NCI-H1417 (cell line): Measurements from ENCODE around the gene CDS2.
A peak's percentile ranks its signal among the peaks of the same experiment; 100 is the strongest.
"Not testable (repeated sequence)": the region's sequence is repeated elsewhere in the genome, so short reads cannot be mapped to it uniquely, and the experiment has no call there.

ENCODE experiments used
- DNase-seq, 3 experiments: peaks; one replicate each; lab custom pipeline; 2025; lab: John Stamatoyannopoulos, UW

The CDS2 gene

DNA sequence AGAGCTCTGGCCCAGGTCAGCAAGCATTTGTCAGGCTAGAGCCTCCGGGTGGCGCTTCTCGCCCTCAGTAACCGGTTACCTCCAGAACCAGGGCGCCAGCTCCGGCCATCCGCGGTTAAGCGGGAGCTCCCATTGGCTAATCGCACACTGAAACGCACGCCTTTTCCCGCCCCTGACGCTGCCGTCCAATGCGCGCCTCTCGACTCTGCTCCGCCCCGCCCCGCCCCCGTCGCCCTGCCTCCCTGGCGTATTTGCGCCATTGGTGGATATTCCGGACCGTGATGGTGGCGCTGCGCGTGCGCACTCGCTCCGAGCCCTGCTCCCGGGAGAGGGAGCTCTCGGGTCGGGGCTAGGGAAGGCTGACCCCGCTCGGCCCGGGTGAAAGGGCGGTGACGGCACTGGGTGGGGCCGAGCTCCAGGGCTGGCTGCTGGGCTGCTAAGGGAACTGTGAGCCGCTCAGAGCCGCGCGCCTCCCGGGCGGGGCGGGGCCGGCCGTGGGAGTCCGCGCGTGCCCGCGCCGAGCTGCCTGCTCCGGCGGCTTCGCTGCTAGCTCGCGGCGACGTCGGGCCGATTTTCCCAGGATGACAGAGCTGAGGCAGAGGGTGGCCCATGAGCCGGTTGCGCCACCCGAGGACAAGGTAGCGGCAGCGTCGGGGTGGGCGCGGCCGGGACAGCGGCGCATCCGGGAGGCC, at the start of gene CDS2:
CDS2 (plus strand) TSS at position 497 of the 692 bp plus-strand sequence; CDS start at position 582, 85 bp downstream.
- peak; percentile 99 to 100 (median 99) for DNase-seq

DNA sequence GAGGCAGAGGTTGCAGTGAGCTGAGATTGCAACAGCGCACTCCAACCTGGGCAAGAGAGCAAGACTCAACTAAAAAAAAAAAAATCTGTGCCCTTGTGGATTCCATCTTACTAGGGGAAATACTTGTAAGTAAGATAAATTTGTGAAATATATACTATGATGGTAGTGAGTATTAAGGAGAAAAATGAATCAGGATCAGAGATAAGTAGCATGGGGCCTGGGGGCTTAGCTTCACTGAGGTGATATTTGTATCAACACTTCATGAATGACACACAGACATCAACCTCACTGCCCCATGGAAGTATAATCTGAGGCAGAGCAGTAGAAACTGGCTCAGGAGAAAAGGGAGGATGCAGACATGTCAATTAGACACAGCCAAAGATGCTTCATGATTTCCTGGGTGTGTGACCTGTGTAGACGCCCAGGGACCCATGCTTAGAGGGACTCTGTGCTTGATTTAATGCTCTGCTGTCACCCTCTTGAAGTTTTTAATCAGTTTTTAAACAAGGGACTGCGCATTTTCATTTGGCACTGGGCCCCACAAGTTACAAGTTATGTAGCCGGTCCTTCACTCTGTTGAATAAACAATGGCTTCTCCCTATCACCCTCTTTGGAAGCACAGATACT, 48.9 kb upstream of the CDS2 start:
- DNase-seq: no peak

DNA sequence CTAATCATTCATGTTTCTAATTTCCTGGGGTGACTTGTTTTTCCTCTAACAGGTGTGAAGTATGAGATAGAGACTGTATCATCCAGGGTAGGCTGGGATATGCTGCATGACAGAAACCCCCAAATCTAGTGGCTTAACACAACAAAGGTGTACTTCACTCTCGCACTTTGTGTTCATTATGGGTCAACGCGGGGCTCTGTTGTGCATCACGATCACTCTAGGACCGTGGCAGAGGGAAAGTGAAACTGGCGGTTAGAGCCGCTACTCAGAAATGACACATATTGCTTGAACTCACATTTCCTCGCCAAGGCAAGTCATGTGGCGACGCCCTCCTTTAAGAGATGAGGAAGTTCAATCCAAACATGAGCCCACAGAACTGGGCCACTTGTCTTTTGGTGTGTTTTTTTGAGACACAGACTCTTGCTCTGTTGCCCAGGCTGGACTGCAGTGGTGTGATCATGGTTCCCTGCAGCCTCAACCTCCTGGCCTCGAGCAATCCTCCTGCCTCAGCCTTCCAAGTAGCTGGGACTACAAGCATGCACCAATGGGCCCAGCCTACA, 48.3 kb upstream of the CDS2 start:
- peak in 1 of 3 experiments; percentile 22 for DNase-seq

- no peak for DNase-seq
These were observed 46.4 kb upstream of the CDS2 start for GRCh38 chr20:5080384-5080877.

DNA sequence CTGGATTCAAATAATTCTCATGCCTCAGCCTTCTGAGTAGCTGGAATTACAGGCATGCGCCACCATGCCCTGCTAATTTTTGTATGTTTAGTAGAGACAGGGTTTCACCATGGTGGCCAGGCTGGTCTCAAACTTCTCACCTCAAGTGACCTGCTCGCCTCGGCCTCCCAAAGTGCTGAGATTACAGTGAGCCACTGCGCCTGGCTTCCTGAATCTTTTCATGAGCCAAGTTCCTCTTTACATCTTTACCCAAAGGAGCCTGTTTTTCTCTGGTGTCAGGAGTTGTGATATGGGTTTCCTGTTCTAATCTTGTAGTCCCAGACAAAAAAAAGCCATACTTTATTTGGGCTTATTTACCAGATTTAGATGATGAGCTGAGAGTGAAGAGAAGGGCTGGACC, 41.4 kb upstream of the CDS2 start:
- no peak for DNase-seq

DNA sequence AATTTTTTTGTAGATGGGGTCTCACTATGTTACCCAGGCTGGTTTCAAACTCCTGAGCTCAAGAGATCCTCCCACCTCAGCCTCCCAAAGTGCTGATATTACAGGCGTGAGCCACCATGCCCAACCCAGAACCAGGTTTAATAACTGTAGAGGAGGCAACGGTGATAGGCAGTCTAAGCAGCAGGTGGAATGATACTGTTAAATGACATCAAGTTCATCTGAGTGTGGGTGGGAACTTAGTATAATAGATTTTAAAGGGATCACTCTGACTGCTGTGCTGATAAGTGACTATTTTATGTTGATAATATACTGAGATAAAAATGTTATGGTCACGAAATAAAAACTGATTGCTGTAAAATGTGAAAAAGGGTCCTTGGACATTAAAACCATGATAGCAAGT, 38.1 kb upstream of the CDS2 start:
- no peak for DNase-seq

DNA sequence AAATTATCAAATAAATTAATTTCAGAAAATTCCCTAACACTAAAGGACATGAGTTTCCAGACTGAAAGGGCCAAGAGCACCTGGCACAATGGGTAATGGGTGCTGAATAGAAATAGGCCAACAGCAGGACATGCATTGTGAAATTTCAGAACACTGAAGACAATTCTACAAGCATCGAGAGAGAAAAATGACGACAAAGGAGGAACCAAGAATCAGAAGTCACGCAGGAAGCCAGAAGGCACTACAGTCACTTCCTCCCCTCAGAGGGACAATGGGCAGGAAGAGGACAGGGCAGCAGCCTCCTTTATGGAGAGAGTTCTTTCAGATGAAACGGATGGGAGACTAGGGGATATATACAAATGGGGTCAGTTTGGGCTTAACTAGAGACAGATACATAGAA, 36.6 kb upstream of the CDS2 start:
- DNase-seq: no peak

GRCh38 chr20:5091902-5092301, 34.9 kb upstream of the CDS2 start:
- DNase-seq: no peak

GRCh38 chr20:5092765-5093339, 34.0 kb upstream of the CDS2 start:
- no peak for DNase-seq

DNA sequence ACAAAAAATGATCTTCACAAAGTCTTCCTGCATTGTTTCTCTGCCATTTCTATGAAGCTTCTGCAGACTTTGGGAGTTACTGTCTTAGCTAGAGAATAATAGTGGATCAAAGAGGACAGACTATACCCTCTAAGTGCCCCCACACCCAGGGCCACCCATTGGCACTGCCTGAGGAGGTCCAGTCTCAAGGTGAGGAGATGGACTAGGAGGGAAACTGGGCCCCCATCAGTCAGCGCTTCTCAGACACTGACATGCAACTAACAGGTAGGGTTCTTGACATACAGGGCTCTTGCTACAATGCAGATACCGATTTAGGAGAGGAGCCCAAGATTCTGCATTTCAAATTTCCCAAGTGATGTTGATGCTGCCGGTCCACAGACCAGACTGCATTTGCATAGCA, 31.4 kb upstream of the CDS2 start:
- no peak for DNase-seq

- DNase-seq: no peak
These were observed 30.9 kb upstream of the CDS2 start for GRCh38 chr20:5095931-5096330.

GRCh38 chr20:5096463-5096862, 30.3 kb upstream of the CDS2 start:
- no peak for DNase-seq

DNA sequence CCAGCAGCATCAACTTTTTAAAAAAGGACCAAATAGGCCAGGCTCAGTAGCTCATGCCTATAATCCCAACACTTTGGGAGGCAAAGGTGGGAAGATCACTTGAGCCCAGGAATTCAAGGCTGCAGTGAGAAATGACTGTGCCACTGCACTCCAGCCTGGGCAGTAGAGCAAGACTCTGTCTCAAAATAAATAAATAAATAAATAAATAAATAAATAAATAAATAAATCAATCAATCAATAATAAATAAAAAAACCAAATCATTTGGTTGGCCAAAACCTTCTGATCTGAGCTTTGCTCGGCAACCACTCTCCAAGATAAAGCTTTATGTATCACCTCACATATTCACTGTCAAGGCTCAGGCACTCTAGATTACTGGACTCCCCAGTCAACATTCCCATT, 27.8 kb upstream of the CDS2 start:
- not testable (repeated sequence) for DNase-seq

GRCh38 chr20:5099909-5100308, 26.9 kb upstream of the CDS2 start:
- not testable (repeated sequence) for DNase-seq

- peak; percentile 48 to 81 (median 80) for DNase-seq
These were observed 26.0 kb upstream of the CDS2 start for GRCh38 chr20:5100684-5101347.

DNA sequence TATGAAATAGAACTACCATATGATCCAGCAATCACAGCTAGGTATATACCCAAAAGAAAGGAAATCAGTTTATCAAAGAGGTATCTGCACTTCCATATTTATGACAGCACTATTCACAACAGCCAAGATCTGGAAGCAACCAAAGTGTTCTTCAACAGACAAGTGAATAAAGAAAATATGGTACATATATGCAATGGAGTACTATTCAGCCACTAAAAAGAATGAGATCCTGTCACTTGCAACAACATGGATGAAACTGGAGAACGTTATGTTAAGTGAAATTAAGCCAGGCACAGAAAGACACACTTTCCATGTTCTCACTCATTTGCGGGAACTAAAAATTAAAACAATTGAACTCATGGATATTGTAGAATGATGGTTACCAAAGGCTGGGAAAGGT, 22.3 kb upstream of the CDS2 start:
- DNase-seq: no peak

DNA sequence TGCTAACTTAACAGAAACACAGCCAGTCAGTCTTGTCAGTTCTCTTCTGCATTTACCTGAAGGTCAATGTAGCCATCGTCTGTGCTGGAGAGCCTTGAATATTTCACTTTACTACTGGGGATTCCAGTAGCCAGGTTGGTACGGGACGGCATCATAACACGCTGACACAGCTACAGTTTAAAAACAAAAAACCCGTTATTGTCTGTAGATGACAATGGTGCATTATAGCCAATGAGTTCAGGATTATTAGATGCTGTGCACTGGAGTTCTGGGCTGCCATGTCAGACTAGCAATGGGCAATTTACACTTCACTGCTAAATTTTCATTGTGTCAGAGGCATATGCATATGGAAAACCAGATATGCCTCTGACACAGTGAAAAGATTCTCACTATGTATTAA, 17.5 kb upstream of the CDS2 start:
- no peak for DNase-seq

- no peak for DNase-seq
These were observed 13.2 kb upstream of the CDS2 start for GRCh38 chr20:5113615-5113986.

DNA sequence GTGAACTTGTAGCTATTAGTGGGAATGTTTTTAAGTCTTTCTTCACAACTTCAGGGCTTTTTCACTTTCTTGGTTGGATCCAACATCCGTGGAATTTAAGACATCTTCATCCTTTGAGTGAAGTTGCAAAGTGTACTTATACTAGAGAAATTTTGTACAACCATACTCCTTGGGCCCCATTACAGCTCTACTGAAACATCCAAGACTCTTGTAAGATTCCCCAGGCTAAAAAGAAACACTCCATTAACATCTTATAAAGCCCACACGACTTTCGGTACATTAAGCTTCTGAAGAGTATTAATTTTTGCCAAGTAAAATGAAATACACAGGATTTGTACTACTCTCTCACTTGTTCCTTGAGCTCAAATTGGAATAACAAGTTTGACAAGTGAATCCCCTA, 12.4 kb upstream of the CDS2 start:
- no peak for DNase-seq

DNA sequence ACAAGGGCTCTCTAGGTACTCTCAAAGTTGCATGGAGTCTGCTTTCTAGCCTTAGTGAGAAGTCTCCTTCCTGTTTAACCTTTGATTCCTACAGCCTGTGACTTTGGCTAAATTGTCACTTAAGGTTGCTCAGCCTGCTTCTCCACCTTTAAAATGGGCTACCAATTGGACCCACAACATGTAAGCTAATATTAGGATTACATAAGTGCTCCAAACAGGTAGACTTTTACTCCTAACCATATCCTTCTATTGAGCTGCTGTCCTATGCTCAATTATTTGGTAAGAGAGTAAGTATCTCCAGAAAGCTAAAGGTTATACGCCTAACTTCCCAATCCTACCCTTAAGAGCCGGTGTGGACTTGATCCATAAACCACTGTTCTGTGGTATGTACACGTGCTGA, 9.9 kb upstream of the CDS2 start:
- DNase-seq: no peak

GRCh38 chr20:5118220-5119142, 8.3 kb upstream of the CDS2 start:
- DNase-seq: peak in 1 of 3 experiments; percentile 64

GRCh38 chr20:5119143-5119434, 7.7 kb upstream of the CDS2 start:
- no peak for DNase-seq
